ENCODE results near the gene PGM2. TPM values are rescaled to one million over a fixed set of nuclear protein-coding genes. Genes with fewer than 3 reads are reported as not detected.

Gene PGM2
- total RNA-seq, 2 donors from 2014 or later, result 23.2 to 25.3 TPM

DNA sequence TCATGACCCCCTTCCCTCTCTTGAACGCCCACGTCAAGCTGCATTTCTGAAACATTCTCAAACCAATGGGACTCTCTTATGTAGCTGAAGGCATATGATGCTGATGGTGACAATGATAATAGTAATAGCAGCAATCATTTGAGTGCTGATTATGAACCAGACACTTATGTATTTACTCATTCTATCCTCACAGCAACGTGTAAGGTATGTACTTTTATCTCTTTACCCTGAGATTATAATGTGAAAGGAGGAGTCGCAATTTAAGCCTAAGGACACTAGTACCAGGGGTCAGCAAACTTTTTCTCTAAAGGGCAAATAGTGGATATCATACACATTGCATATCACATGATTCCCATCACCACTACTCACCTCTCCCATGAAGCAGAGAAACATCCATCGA lies 8.5 kb downstream of the PGM2 start:
- no peak for DNase-seq (ENCODE audit: low spot score)
- Histone ChIP-seq H3K36me3 (no peaks in the 10 kb centered on the region), H3K27ac (no peak overlapping the region), H3K4me3 (no peak overlapping the region), H3K4me1 (replicated peaks) (no peaks in the 10 kb centered on the region), H3K9me3 (no peaks in the 10 kb centered on the region), H3K27me3 (replicated peaks; ENCODE audit: insufficient read depth) (no peaks in the 10 kb centered on the region)
- intact Hi-C loops (cut with DNase I), result no loop called here
- TF ChIP-seq, protein P1, sequence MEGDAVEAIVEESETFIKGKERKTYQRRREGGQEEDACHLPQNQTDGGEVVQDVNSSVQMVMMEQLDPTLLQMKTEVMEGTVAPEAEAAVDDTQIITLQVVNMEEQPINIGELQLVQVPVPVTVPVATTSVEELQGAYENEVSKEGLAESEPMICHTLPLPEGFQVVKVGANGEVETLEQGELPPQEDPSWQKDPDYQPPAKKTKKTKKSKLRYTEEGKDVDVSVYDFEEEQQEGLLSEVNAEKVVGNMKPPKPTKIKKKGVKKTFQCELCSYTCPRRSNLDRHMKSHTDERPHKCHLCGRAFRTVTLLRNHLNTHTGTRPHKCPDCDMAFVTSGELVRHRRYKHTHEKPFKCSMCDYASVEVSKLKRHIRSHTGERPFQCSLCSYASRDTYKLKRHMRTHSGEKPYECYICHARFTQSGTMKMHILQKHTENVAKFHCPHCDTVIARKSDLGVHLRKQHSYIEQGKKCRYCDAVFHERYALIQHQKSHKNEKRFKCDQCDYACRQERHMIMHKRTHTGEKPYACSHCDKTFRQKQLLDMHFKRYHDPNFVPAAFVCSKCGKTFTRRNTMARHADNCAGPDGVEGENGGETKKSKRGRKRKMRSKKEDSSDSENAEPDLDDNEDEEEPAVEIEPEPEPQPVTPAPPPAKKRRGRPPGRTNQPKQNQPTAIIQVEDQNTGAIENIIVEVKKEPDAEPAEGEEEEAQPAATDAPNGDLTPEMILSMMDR (IDR thresholded peaks at IDR 0.05), result no peak
- TF ChIP-seq POLR2AphosphoS5 (IDR thresholded peaks at IDR 0.05), result no peak
- TF ChIP-seq POLR2A (IDR thresholded peaks at IDR 0.05), result no peak
- 81% methylated on average over 5 of the region's 5 CpGs for WGBS

- DNase-seq (ENCODE audit: low spot score), result no peak
- Histone ChIP-seq H3K36me3 (no peaks in the 10 kb centered on the region), H3K27ac (no peak overlapping the region), H3K4me3 (no peak overlapping the region), H3K4me1 (replicated peaks) (no peaks in the 10 kb centered on the region), H3K27me3 (replicated peaks; ENCODE audit: insufficient read depth) (no peaks in the 10 kb centered on the region), H3K9me3 (no peaks in the 10 kb centered on the region)
- intact Hi-C loops (cut with DNase I), result no loop called here
- WGBS, result 77% methylated on average over 6 of the region's 6 CpGs
- TF ChIP-seq, protein P1 (IDR thresholded peaks at IDR 0.05), result no peak
- TF ChIP-seq POLR2AphosphoS5 (IDR thresholded peaks at IDR 0.05) (no peak), POLR2A (IDR thresholded peaks at IDR 0.05) (no peak)
Observed at GRCh38 chr4:37835806-37836205, 9.3 kb downstream of the PGM2 start.

DNA sequence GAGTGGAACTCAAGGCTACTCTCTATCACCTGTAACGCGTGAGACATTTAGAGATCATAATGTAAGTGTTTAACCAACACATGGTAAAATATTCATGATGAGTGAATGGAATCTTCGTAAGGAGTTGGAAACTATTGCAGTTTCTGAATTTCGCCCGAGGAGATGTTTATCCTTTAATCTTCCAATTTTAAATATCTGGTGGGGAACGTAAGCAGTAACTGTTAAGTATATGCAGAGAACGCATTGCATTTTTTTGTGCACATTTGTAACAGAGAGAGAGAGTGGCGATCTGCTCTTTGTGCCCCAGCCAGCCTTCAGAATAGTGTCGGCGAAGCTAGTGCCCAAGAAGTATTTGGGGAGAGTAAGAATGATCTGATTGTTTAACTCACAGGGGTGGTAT lies 9.8 kb downstream of the PGM2 start:
- WGBS, result 91% methylated on average over 10 of the region's 10 CpGs
- no peaks in the 10 kb centered on the region for H3K27me3 ChIP-seq (replicated peaks; ENCODE audit: insufficient read depth)
- H3K36me3 ChIP-seq, result no peaks in the 10 kb centered on the region
- intact Hi-C loops (cut with DNase I), result no loop called here
- H3K4me3 ChIP-seq, result no peak overlapping the region
- no peaks in the 10 kb centered on the region for H3K9me3 ChIP-seq
- TF ChIP-seq, protein P1 (IDR thresholded peaks at IDR 0.05), result no peak
- TF ChIP-seq POLR2AphosphoS5 (IDR thresholded peaks at IDR 0.05), result no peak
- no peak for TF ChIP-seq POLR2A (IDR thresholded peaks at IDR 0.05)
- H3K27ac ChIP-seq, result no peak overlapping the region
- no peaks in the 10 kb centered on the region for H3K4me1 ChIP-seq (replicated peaks)
- DNase-seq (ENCODE audit: low spot score), result no peak

DNA sequence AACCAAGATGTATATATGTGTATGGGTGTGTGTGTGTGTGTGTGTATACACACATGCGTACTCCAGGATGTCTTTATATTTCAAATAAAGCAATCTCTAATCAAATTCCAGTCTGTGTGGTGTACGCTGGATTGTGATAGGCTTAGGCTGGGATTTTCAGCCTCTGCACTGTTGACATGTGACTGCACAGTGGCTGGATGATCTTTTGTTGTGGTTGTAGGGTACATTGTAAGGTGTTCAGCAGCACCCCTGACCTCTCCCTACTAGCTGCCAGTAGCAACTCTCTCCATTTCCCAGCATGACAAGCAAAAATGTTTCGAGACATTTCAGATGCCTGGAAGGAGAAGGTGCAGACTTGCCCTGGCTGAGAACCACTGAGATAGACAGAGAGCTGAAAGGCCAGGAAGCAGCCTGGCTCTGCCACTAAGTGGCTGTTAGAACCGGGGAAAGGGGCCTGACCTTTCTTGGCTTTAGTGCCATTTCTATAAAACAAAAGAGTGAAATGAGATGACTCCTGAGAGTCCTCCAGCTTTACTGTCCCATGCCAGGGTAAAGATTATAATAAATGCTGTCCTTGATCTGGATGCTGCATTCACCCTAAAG lies 10.5 kb downstream of the PGM2 start:
- Histone ChIP-seq H3K9me3 (no peaks in the 10 kb centered on the region), H3K27me3 (replicated peaks; ENCODE audit: insufficient read depth) (no peaks in the 10 kb centered on the region), H3K27ac (no peak overlapping the region), H3K4me1 (replicated peaks) (no peaks in the 10 kb centered on the region), H3K36me3 (no peaks in the 10 kb centered on the region), H3K4me3 (no peak overlapping the region)
- 80% methylated on average over 4 of the region's 4 CpGs for WGBS
- no peak for DNase-seq (ENCODE audit: low spot score)
- TF ChIP-seq, protein P1 (IDR thresholded peaks at IDR 0.05), result no peak
- no peak for TF ChIP-seq POLR2AphosphoS5 (IDR thresholded peaks at IDR 0.05)
- TF ChIP-seq POLR2A (IDR thresholded peaks at IDR 0.05), result no peak
- intact Hi-C loops (cut with DNase I), result no loop called here

DNA sequence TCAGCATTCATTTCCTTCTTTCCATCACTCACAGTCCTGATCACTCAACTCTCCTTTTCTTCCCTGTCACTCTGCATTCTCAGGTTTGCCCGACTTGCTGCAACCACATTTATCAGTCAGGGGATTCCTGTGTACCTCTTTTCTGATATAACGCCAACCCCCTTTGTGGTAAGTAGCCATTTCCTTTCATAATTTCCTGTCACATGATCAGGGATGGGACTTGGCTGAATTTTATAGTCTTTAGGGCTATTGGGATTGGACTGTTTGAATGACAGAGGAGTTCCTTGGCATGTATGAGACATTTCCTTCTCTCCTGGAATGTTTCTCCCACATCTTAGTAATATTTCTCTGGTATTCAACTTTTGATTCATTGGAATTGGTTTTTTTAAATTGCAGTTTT lies 11.0 kb downstream of the PGM2 start:
- Histone ChIP-seq H3K27ac (no peak overlapping the region), H3K36me3 (no peaks in the 10 kb centered on the region), H3K27me3 (replicated peaks; ENCODE audit: insufficient read depth) (no peaks in the 10 kb centered on the region), H3K9me3 (no peaks in the 10 kb centered on the region), H3K4me3 (no peak overlapping the region), H3K4me1 (replicated peaks) (no peaks in the 10 kb centered on the region)
- intact Hi-C loops (cut with DNase I), result no loop called here
- no peak for DNase-seq (ENCODE audit: low spot score)
- WGBS, result 74% methylated on average over 2 of the region's 2 CpGs
- TF ChIP-seq, protein P1 (IDR thresholded peaks at IDR 0.05), result no peak
- TF ChIP-seq POLR2A (IDR thresholded peaks at IDR 0.05), result no peak
- TF ChIP-seq POLR2AphosphoS5 (IDR thresholded peaks at IDR 0.05), result no peak
